H9 (cell line): ENCODE data around the gene MGAT5B. TPM values are rescaled to one million over a fixed set of nuclear protein-coding genes. Genes with fewer than 3 reads are reported as not detected.

ENCODE experiments used
- DNase-seq: peaks from one replicate; pipeline ENCODE4 v3.0.0-alpha.2; 2017
- H2AFZ ChIP-seq: one replicate; pipeline ENCODE4 v1.6.1; 2013; ENCODE audit warnings: mild to moderate bottlenecking, low read length, control low read depth, moderate library complexity
- H2AK5ac ChIP-seq: 2 replicates; pipeline ENCODE4 v1.6.1; 2013; ENCODE audit warnings: low read length, control low read depth, mixed read lengths; ENCODE audit not compliant: insufficient read length
- H2BK120ac ChIP-seq: one replicate; pipeline ENCODE4 v1.6.1; 2013; ENCODE audit warnings: low read depth, mild to moderate bottlenecking, low read length, control low read depth, inconsistent platforms; ENCODE audit not compliant: poor library complexity, severe bottlenecking
- H2BK12ac ChIP-seq: 2 replicates; pipeline ENCODE4 v1.6.1; 2013; ENCODE audit warnings: low read length, control low read depth, mixed read lengths, low read depth; ENCODE audit not compliant: insufficient read length
- H2BK15ac ChIP-seq: 2 replicates; pipeline ENCODE4 v1.6.1; 2013; ENCODE audit warnings: low read depth, low read length, control low read depth
- H2BK20ac ChIP-seq: one replicate; pipeline ENCODE4 v1.6.1; 2013; ENCODE audit warnings: low read depth, mild to moderate bottlenecking, low read length, control low read depth, inconsistent platforms; ENCODE audit not compliant: poor library complexity, severe bottlenecking
- H2BK5ac ChIP-seq: 2 replicates; pipeline ENCODE4 v1.6.1; 2013; ENCODE audit warnings: low read length, control low read depth, mixed read lengths; ENCODE audit not compliant: insufficient read length
- H3K14ac ChIP-seq: 2 replicates; pipeline ENCODE4 v1.6.1; 2013; ENCODE audit warnings: low read length, control low read depth; ENCODE audit not compliant: insufficient read depth
- H3K18ac ChIP-seq: 2 replicates; pipeline ENCODE4 v1.6.1; 2013; ENCODE audit warnings: low read depth, mild to moderate bottlenecking, mixed read lengths, low read length, control low read depth; ENCODE audit not compliant: insufficient read length
- H3K23ac ChIP-seq: 2 replicates; pipeline ENCODE4 v1.6.1; 2013; ENCODE audit warnings: low read length, control low read depth, mixed read lengths, low read depth; ENCODE audit not compliant: insufficient read length
- H3K23me2 ChIP-seq: 2 replicates; pipeline ENCODE4 v1.6.1; 2013; ENCODE audit warnings: low read depth, mild to moderate bottlenecking, mixed read lengths, low read length, control low read depth; ENCODE audit not compliant: insufficient read length, poor library complexity, severe bottlenecking
- H3K27ac ChIP-seq: 2 replicates; pipeline ENCODE4 v1.5.1; 2013; ENCODE audit warnings: low read length, control low read depth, mixed read lengths, low read depth; ENCODE audit not compliant: insufficient read length
- H3K27me3 ChIP-seq: 2 replicates; pipeline ENCODE4 v1.6.1; 2013; ENCODE audit warnings: low read length, control low read depth, inconsistent platforms; ENCODE audit not compliant: insufficient read depth
- H3K4ac ChIP-seq: 2 replicates; pipeline ENCODE4 v1.6.1; 2013; ENCODE audit warnings: low read depth, mild to moderate bottlenecking, control low read depth, inconsistent platforms, low read length, moderate library complexity
- H3K4me1 ChIP-seq: 2 replicates; pipeline ENCODE4 v1.6.1; 2013; ENCODE audit warnings: low read length, control low read depth, inconsistent platforms; ENCODE audit not compliant: insufficient read depth
- H3K4me2 ChIP-seq: 2 replicates; pipeline ENCODE4 v1.6.1; 2013; ENCODE audit warnings: low read length, control low read depth, mixed read lengths; ENCODE audit not compliant: insufficient read length, insufficient read depth
- H3K56ac ChIP-seq: 2 replicates; pipeline ENCODE4 v1.6.1; 2013; ENCODE audit warnings: low read depth, mild to moderate bottlenecking, mixed read lengths, low read length, control low read depth; ENCODE audit not compliant: insufficient read length
- H3K79me1 ChIP-seq: 2 replicates; pipeline ENCODE4 v1.6.1; 2013; ENCODE audit warnings: low read depth, mild to moderate bottlenecking, moderate library complexity, low read length, control low read depth, inconsistent platforms; ENCODE audit not compliant: insufficient read depth, poor library complexity, severe bottlenecking
- H3K79me2 ChIP-seq: 2 replicates; pipeline ENCODE4 v1.6.1; 2013; ENCODE audit warnings: low read length, control low read depth, inconsistent platforms; ENCODE audit not compliant: insufficient read depth
- H3K9ac ChIP-seq: 2 replicates; pipeline ENCODE4 v1.6.1; 2013; ENCODE audit warnings: low read length, control low read depth, mixed read lengths; ENCODE audit not compliant: insufficient read length; ENCODE audit errors: extremely low read depth
- H3K9me3 ChIP-seq: one replicate; pipeline ENCODE4 v1.6.1; 2013; ENCODE audit warnings: low read depth, low read length, inconsistent platforms; ENCODE audit not compliant: control insufficient read depth
- H3T11ph ChIP-seq: one replicate; pipeline ENCODE4 v1.6.1; 2013; ENCODE audit warnings: mild to moderate bottlenecking, low read length, control low read depth, inconsistent platforms
- H4K20me1 ChIP-seq: one replicate; pipeline ENCODE4 v1.6.1; 2013; ENCODE audit not compliant: control insufficient read depth, insufficient read length, insufficient read depth
- H4K5ac ChIP-seq: 2 replicates; pipeline ENCODE4 v1.6.1; 2013; ENCODE audit warnings: low read depth, mild to moderate bottlenecking, mixed read lengths, low read length, control low read depth; ENCODE audit not compliant: insufficient read length
- H4K8ac ChIP-seq: replicated peaks from 2 replicates; pipeline ENCODE4 v1.6.1; 2013; ENCODE audit warnings: low read length, control low read depth, mixed read lengths, low read depth; ENCODE audit not compliant: insufficient read length
- H4K91ac ChIP-seq: 2 replicates; pipeline ENCODE4 v1.6.1; 2013; ENCODE audit warnings: low read depth, mild to moderate bottlenecking, moderate library complexity, mixed read lengths, low read length, control low read depth; ENCODE audit not compliant: insufficient read length
- H3K27ac Mint-ChIP-seq, 3 experiments: 2 replicates in 2 of 3; 3 replicates in 1 of 3; pipeline ENCODE4 v1.8.0; 2020 to 2021; ENCODE audit warnings: mixed read lengths in 3 of 3, mild to moderate bottlenecking in 1 of 3, moderate library complexity in 1 of 3
- H3K27me3 Mint-ChIP-seq: 2 replicates; pipeline ENCODE4 v1.8.0; 2021; ENCODE audit warnings: low read depth, mild to moderate bottlenecking, moderate library complexity, mixed read lengths
- H3K36me3 Mint-ChIP-seq, 3 experiments: 2 replicates in 2 of 3; 3 replicates in 1 of 3; pipeline ENCODE4 v1.8.0; 2020 to 2021; ENCODE audit warnings: low read depth in 3 of 3, mixed read lengths in 3 of 3; ENCODE audit not compliant: insufficient read depth in 1 of 3
- H3K4me1 Mint-ChIP-seq, 2 experiments: 2 replicates each; pipeline ENCODE4 v1.8.0; 2020; ENCODE audit warnings: mixed read lengths in 2 of 2
- H3K4me3 Mint-ChIP-seq, 2 experiments: 2 replicates in 1 of 2; 3 replicates in 1 of 2; pipeline ENCODE4 v1.8.0; 2020 to 2021; ENCODE audit warnings: mild to moderate bottlenecking in 2 of 2, mixed read lengths in 2 of 2, moderate library complexity in 1 of 2
- H3K9me3 Mint-ChIP-seq, 2 experiments: 2 replicates in 1 of 2; 3 replicates in 1 of 2; pipeline ENCODE4 v1.8.0; 2020; ENCODE audit warnings: mild to moderate bottlenecking in 2 of 2, mixed read lengths in 2 of 2, moderate library complexity in 1 of 2
- WGBS: extraction: QIAGEN DNeasy Blood & Tissue Kit; methylation state at CpG from one replicate; pipeline ENCODE4 v1.1.7; 2013; ENCODE audit warnings: missing lambda C conversion rate, low lambda C conversion rate, mixed read lengths; ENCODE audit not compliant: insufficient read length; ENCODE audit errors: extremely low coverage; 5-methylcytosine and 5-hydroxymethylcytosine counted together
- total RNA-seq: library from RNA; stranded (reverse); gene quantifications from 2 replicates; pipeline ENCODE4 v1.2.1, GENCODE V29; 2021
- TF ChIP-seq, protein P1 (sequence below): fragments of 200-600 bp; sonication (generic); conservative IDR thresholded peaks from 3 replicates; pipeline ENCODE4 v1.8.0; 2021; ENCODE audit warnings: antibody characterized with exemption, mild to moderate bottlenecking

The MGAT5B gene
- total RNA-seq, 1 experiment from 2014 or later, result 4.9 TPM

GRCh38 chr17:76962858-76963257, 94.7 kb downstream of the MGAT5B start:
- Mint-ChIP-seq H3K4me1 (peaks cover 17 to 39% of the 10 kb centered on the region in 2 experiments), H3K27me3 (peaks cover 10% of the 10 kb centered on the region), H3K36me3 (peaks cover 3 to 6% (median 4%) of the 10 kb centered on the region in 3 experiments; a peak in 5 of 7 replicates), H3K27ac (no peak overlapping the region), H3K4me3 (no peak overlapping the region), H3K9me3 (no peaks in the 10 kb centered on the region; a peak in 1 of 5 replicates)
- Histone ChIP-seq H3K23me2 (no peaks in the 10 kb centered on the region), H3K4me1 (no peaks in the 10 kb centered on the region), H2BK12ac (no peak overlapping the region), H4K5ac (no peak overlapping the region), H3K4ac (no peak overlapping the region), H3K14ac (no peak overlapping the region), H3T11ph (no peak overlapping the region), H3K4me2 (no peak overlapping the region), H2AFZ (no peak overlapping the region), H3K56ac (no peak overlapping the region), H3K27me3 (no peaks in the 10 kb centered on the region), H2BK120ac (no peak overlapping the region), H3K27ac (no peak overlapping the region), H3K79me2 (no peaks in the 10 kb centered on the region), H4K91ac (no peak overlapping the region), H3K18ac (no peak overlapping the region), H2AK5ac (no peak overlapping the region), H3K23ac (no peak overlapping the region), H2BK5ac (no peak overlapping the region), H2BK15ac (no peak overlapping the region), H3K79me1 (no peaks in the 10 kb centered on the region), H4K20me1 (no peaks in the 10 kb centered on the region), H3K9ac (no peak overlapping the region), H3K9me3 (no peaks in the 10 kb centered on the region), H2BK20ac (no peak overlapping the region), H4K8ac (no peak overlapping the region)
- no CpG with 5 or more reads among the region's 1 CpG for WGBS
- TF ChIP-seq, protein P1, sequence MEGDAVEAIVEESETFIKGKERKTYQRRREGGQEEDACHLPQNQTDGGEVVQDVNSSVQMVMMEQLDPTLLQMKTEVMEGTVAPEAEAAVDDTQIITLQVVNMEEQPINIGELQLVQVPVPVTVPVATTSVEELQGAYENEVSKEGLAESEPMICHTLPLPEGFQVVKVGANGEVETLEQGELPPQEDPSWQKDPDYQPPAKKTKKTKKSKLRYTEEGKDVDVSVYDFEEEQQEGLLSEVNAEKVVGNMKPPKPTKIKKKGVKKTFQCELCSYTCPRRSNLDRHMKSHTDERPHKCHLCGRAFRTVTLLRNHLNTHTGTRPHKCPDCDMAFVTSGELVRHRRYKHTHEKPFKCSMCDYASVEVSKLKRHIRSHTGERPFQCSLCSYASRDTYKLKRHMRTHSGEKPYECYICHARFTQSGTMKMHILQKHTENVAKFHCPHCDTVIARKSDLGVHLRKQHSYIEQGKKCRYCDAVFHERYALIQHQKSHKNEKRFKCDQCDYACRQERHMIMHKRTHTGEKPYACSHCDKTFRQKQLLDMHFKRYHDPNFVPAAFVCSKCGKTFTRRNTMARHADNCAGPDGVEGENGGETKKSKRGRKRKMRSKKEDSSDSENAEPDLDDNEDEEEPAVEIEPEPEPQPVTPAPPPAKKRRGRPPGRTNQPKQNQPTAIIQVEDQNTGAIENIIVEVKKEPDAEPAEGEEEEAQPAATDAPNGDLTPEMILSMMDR, result no peak
- no peak for DNase-seq
